Mesendoderm (in vitro differentiated cells): ENCODE results near the gene RELB.

ENCODE experiments used
- DNase-seq: peaks from one replicate; pipeline ENCODE4 v3.0.0; 2013
- H2AK5ac ChIP-seq: 2 replicates; pipeline ENCODE4 v1.6.1; 2013; ENCODE audit warnings: low read length, inconsistent platforms
- H2BK120ac ChIP-seq: 2 replicates; pipeline ENCODE4 v1.6.1; 2013; ENCODE audit warnings: low read depth, mild to moderate bottlenecking, low read length, moderate library complexity, mixed read lengths
- H2BK15ac ChIP-seq: replicated peaks from 2 replicates; pipeline ENCODE4 v1.6.1; 2013; ENCODE audit warnings: low read depth, mild to moderate bottlenecking, moderate library complexity
- H2BK5ac ChIP-seq: 2 replicates; pipeline ENCODE4 v1.6.1; 2013; ENCODE audit warnings: low read length, inconsistent platforms
- H3K18ac ChIP-seq: 2 replicates; pipeline ENCODE4 v1.6.1; 2013; ENCODE audit warnings: mild to moderate bottlenecking, low read length, mixed read lengths
- H3K23ac ChIP-seq: one replicate; pipeline ENCODE4 v1.6.1; 2013; ENCODE audit warnings: low read length
- H3K27ac ChIP-seq: 2 replicates; pipeline ENCODE4 v1.5.1; 2013; ENCODE audit warnings: low read depth, mild to moderate bottlenecking, inconsistent platforms, low read length, moderate library complexity
- H3K27me3 ChIP-seq: 2 replicates; pipeline ENCODE4 v1.6.1; 2013; ENCODE audit warnings: low read length, control low read depth, mild to moderate bottlenecking, inconsistent platforms; ENCODE audit not compliant: insufficient read depth, poor library complexity
- H3K36me3 ChIP-seq: 2 replicates; pipeline ENCODE4 v1.6.1; 2013; ENCODE audit warnings: low read length, inconsistent platforms; ENCODE audit not compliant: control insufficient read depth, insufficient read depth
- H3K4ac ChIP-seq: one replicate; pipeline ENCODE4 v1.6.1; 2013; ENCODE audit warnings: low read depth, mild to moderate bottlenecking, low read length, moderate library complexity
- H3K4me1 ChIP-seq: 2 replicates; pipeline ENCODE4 v1.6.1; 2013; ENCODE audit warnings: low read depth, low read length, inconsistent platforms; ENCODE audit not compliant: control insufficient read depth
- H3K4me2 ChIP-seq: 2 replicates; pipeline ENCODE4 v1.6.1; 2013; ENCODE audit warnings: low read length
- H3K4me3 ChIP-seq: 2 replicates; pipeline ENCODE4 v1.5.1; 2013; ENCODE audit warnings: mild to moderate bottlenecking, low read length
- H3K56ac ChIP-seq: one replicate; pipeline ENCODE4 v1.6.1; 2013; ENCODE audit warnings: low read length
- H3K79me1 ChIP-seq: 2 replicates; pipeline ENCODE4 v1.6.1; 2013; ENCODE audit warnings: low read length, inconsistent platforms
- H3K79me2 ChIP-seq: 2 replicates; pipeline ENCODE4 v1.6.1; 2013; ENCODE audit warnings: mild to moderate bottlenecking, low read length; ENCODE audit not compliant: control insufficient read depth, insufficient read depth
- H3K9ac ChIP-seq: 2 replicates; pipeline ENCODE4 v1.6.1; 2013; ENCODE audit warnings: low read length, inconsistent platforms
- H4K5ac ChIP-seq: one replicate; pipeline ENCODE4 v1.6.1; 2013; ENCODE audit warnings: low read length
- H4K8ac ChIP-seq: one replicate; pipeline ENCODE4 v1.6.1; 2013; ENCODE audit warnings: low read depth, mild to moderate bottlenecking, control low read depth, low read length, moderate library complexity
- WGBS: extraction: QIAGEN DNeasy Blood & Tissue Kit; methylation state at CpG from one replicate; pipeline ENCODE4 v1.1.7; 2013; ENCODE audit warnings: low lambda C conversion rate, missing lambda C conversion rate; ENCODE audit not compliant: insufficient coverage; ENCODE audit errors: extremely low coverage; 5-methylcytosine and 5-hydroxymethylcytosine counted together

RELB gene

GRCh38 chr19:45038931-45039893, 37.9 kb downstream of the RELB start, which contains the start of gene CLASRP:
Gene CLASRP, plus strand, starts transcription at chr19:45039045. Its CDS starts 1,168 bp downstream, at chr19:45040213.
- peak within 1 kb of the TSS; percentile 97 for H3K4me2 ChIP-seq
- H3K27me3 ChIP-seq = no peaks in the 10 kb centered on the region
- H2BK120ac ChIP-seq = no peak within 1 kb of the TSS
- H4K8ac ChIP-seq = no peak within 1 kb of the TSS
- H3K4ac ChIP-seq = peak within 1 kb of the TSS; percentile 46
- no peak within 1 kb of the TSS for H4K5ac ChIP-seq
- H3K79me1 ChIP-seq = peaks cover 18% of the 10 kb centered on the region
- DNase-seq = peak; percentile 91
- H3K4me3 ChIP-seq = peak within 1 kb of the TSS; percentile 98
- no peaks in the 10 kb centered on the region for H3K4me1 ChIP-seq
- H3K23ac ChIP-seq = no peak within 1 kb of the TSS
- H2BK15ac ChIP-seq = no peak within 1 kb of the TSS
- peaks cover 22% of the 10 kb centered on the region for H3K79me2 ChIP-seq
- H3K36me3 ChIP-seq = peaks cover 5% of the 10 kb centered on the region
- H3K9ac ChIP-seq = peak within 1 kb of the TSS; percentile 99
- H2AK5ac ChIP-seq = no peak within 1 kb of the TSS
- peak within 1 kb of the TSS; percentile 100 for H3K56ac ChIP-seq
- no CpG with 5 or more reads among the region's 62 CpGs for WGBS
- H2BK5ac ChIP-seq = no peak within 1 kb of the TSS
- peak within 1 kb of the TSS; percentile 57 for H3K18ac ChIP-seq
- H3K27ac ChIP-seq = peak within 1 kb of the TSS; percentile 75

GRCh38 chr19:45040059-45040771, 39.0 kb downstream of the RELB start:
- H3K9ac ChIP-seq = peak overlapping the region; percentile 99
- H3K4me2 ChIP-seq = peak overlapping the region; percentile 97
- WGBS = no CpG with 5 or more reads among the region's 19 CpGs
- no peaks in the 10 kb centered on the region for H3K4me1 ChIP-seq
- peaks cover 21% of the 10 kb centered on the region for H3K79me1 ChIP-seq
- no peaks in the 10 kb centered on the region for H3K27me3 ChIP-seq
- H3K27ac ChIP-seq = no peak overlapping the region
- H3K4me3 ChIP-seq = no peak overlapping the region
- no peak overlapping the region for H4K5ac ChIP-seq
- no peak overlapping the region for H3K18ac ChIP-seq
- no peak overlapping the region for H2BK5ac ChIP-seq
- no peak overlapping the region for H3K56ac ChIP-seq
- H3K23ac ChIP-seq = no peak overlapping the region
- H2AK5ac ChIP-seq = no peak overlapping the region
- H3K4ac ChIP-seq = no peak overlapping the region
- no peak for DNase-seq
- no peak overlapping the region for H4K8ac ChIP-seq
- no peak overlapping the region for H2BK15ac ChIP-seq
- H2BK120ac ChIP-seq = no peak overlapping the region
- H3K36me3 ChIP-seq = peaks cover 6% of the 10 kb centered on the region
- H3K79me2 ChIP-seq = peaks cover 26% of the 10 kb centered on the region

GRCh38 chr19:45041125-45041524, 39.9 kb downstream of the RELB start:
- Histone ChIP-seq H3K4me3 (no peak overlapping the region), H2BK120ac (no peak overlapping the region), H3K4me2 (no peak overlapping the region), H4K8ac (no peak overlapping the region), H3K27me3 (no peaks in the 10 kb centered on the region), H3K4ac (no peak overlapping the region), H3K27ac (no peak overlapping the region), H3K23ac (no peak overlapping the region), H2AK5ac (no peak overlapping the region), H3K79me2 (peaks cover 35% of the 10 kb centered on the region), H3K36me3 (peaks cover 6% of the 10 kb centered on the region), H2BK5ac (no peak overlapping the region), H3K18ac (no peak overlapping the region), H3K79me1 (peaks cover 27% of the 10 kb centered on the region), H4K5ac (no peak overlapping the region), H3K9ac (no peak overlapping the region), H2BK15ac (no peak overlapping the region), H3K4me1 (no peaks in the 10 kb centered on the region), H3K56ac (no peak overlapping the region)
- DNase-seq = no peak
- no CpG with 5 or more reads among the region's 6 CpGs for WGBS

DNA sequence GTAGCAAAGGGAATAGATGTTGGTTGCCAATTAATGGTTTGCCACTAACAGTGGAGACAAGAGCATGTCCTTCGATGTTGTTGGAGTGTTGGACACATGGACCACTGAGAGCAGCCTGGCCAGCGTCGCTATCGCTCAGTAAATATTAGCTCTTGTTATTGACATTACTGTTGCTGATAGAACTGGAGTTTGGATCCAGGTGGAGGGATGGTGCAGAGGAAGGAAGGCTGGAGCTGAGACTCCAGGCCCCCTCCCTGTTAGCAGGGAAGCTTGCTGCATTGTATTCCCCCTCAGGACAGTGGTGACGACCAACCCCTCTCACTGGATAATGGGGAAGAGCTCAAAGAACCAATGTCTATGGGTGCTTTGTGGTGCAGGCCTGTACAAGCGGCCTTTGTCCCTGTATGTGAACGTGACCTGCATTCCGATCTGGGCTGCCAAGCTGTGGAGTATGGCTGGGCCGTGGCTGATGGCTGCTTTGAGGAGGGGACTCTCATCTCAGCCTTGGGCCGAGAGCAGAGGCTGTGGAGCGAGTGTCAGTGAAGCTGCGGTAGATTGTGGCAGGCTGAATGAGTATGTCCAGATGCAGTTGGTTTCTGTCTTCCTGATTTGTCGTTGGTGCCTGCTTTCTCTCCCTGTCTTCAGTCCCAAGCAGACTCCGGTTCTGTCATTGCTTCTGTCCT, 44.5 kb downstream of the RELB start:
- Histone ChIP-seq H2BK120ac (no peak overlapping the region), H2BK15ac (no peak overlapping the region), H3K4me1 (no peaks in the 10 kb centered on the region), H3K56ac (no peak overlapping the region), H3K4me2 (no peak overlapping the region), H3K23ac (no peak overlapping the region), H3K18ac (no peak overlapping the region), H3K36me3 (peaks cover 9% of the 10 kb centered on the region), H4K5ac (no peak overlapping the region), H3K79me2 (peaks cover 39% of the 10 kb centered on the region), H3K4ac (no peak overlapping the region), H3K27ac (no peak overlapping the region), H3K27me3 (no peaks in the 10 kb centered on the region), H2AK5ac (no peak overlapping the region), H4K8ac (no peak overlapping the region), H2BK5ac (no peak overlapping the region), H3K4me3 (no peak overlapping the region), H3K9ac (no peak overlapping the region), H3K79me1 (peaks cover 28% of the 10 kb centered on the region)
- no CpG with 5 or more reads among the region's 14 CpGs for WGBS
- DNase-seq = no peak

- H3K18ac ChIP-seq = no peak overlapping the region
- H3K4ac ChIP-seq = no peak overlapping the region
- H3K4me3 ChIP-seq = no peak overlapping the region
- H3K4me1 ChIP-seq = no peaks in the 10 kb centered on the region
- H3K79me1 ChIP-seq = peaks cover 25% of the 10 kb centered on the region
- H3K36me3 ChIP-seq = peaks cover 9% of the 10 kb centered on the region
- no peak overlapping the region for H4K8ac ChIP-seq
- no peak for DNase-seq
- H3K79me2 ChIP-seq = peaks cover 37% of the 10 kb centered on the region
- no peak overlapping the region for H2BK120ac ChIP-seq
- H3K23ac ChIP-seq = no peak overlapping the region
- H4K5ac ChIP-seq = no peak overlapping the region
- H3K4me2 ChIP-seq = no peak overlapping the region
- H2BK15ac ChIP-seq = no peak overlapping the region
- H2AK5ac ChIP-seq = no peak overlapping the region
- no peak overlapping the region for H3K9ac ChIP-seq
- H3K56ac ChIP-seq = no peak overlapping the region
- H2BK5ac ChIP-seq = no peak overlapping the region
- H3K27me3 ChIP-seq = no peaks in the 10 kb centered on the region
- WGBS = no CpG with 5 or more reads among the region's 7 CpGs
- H3K27ac ChIP-seq = no peak overlapping the region
Measured at GRCh38 chr19:45046355-45046754, 45.1 kb downstream of the RELB start.
